Naive thymus-derived CD8-positive, alpha-beta T cell (primary cell): ENCODE measurements around the gene ATRX. TPM values are rescaled to one million over a fixed set of nuclear protein-coding genes. Genes with fewer than 3 reads are reported as not detected.
"Not testable (repeated sequence)": the region's sequence is repeated elsewhere in the genome, so short reads cannot be mapped to it uniquely, and the experiment has no call there.

ENCODE experiments used
- ATAC-seq, 2 donors: fragments of 150-1000 bp; cut with Tn5 transposase in 1 of 2; sonication (Bioruptor Pico), chemical (Tn5 transposase) in 1 of 2; 1 replicate in 1 of 2; 2 replicates in 1 of 2; pipeline ENCODE4 v1.10.0; 2021; ENCODE audit warnings: mild to moderate bottlenecking in 2 of 2, moderate library complexity in 2 of 2
- POLR2A ChIA-PET: fragments of 350-600 bp; sonication (Branson Sonifier 250); formaldehyde crosslinking; loops from one replicate; lab custom pipeline; 2021; ENCODE audit warnings: antibody characterized with exemption; lab: Charles Lee
- DNase-seq, 10 donors: peaks; one replicate each; pipeline versions ENCODE4 v3.0.0 to v3.0.0-alpha.2; 2020 to 2022
- H3K27ac Mint-ChIP-seq, 10 donors: one replicate each; pipeline ENCODE4 v1.8.0; 2020 to 2022; ENCODE audit warnings: mild to moderate bottlenecking in 10 of 10, mixed read lengths in 10 of 10, moderate library complexity in 4 of 10, inconsistent platforms in 1 of 10
- H3K27me3 Mint-ChIP-seq, 5 donors: one replicate each; pipeline ENCODE4 v1.8.0; 2021 to 2022; ENCODE audit warnings: mixed read lengths in 5 of 5
- H3K36me3 Mint-ChIP-seq, 3 donors: one replicate each; pipeline ENCODE4 v1.8.0; 2020 to 2022; ENCODE audit warnings: mixed read lengths in 3 of 3, mild to moderate bottlenecking in 2 of 3, inconsistent platforms in 1 of 3
- H3K4me1 Mint-ChIP-seq, 4 donors: one replicate each; pipeline ENCODE4 v1.8.0; 2021 to 2022; ENCODE audit warnings: mixed read lengths in 4 of 4
- H3K4me3 Mint-ChIP-seq, 10 donors: one replicate each; pipeline ENCODE4 v1.8.0; 2020 to 2022; ENCODE audit warnings: mild to moderate bottlenecking in 10 of 10, mixed read lengths in 10 of 10, moderate library complexity in 6 of 10, inconsistent platforms in 1 of 10
- H3K9me3 Mint-ChIP-seq, 9 donors: one replicate each; pipeline ENCODE4 v1.8.0; 2020 to 2022; ENCODE audit warnings: mixed read lengths in 9 of 9, mild to moderate bottlenecking in 3 of 9, inconsistent platforms in 1 of 9, moderate library complexity in 1 of 9
- polyA plus RNA-seq, 3 donors: library from polyadenylated mRNA; unstranded; fragments of 300-500 nt; fragmentation: Illumina TruSeq; gene quantifications; one replicate each; pipeline ENCODE4 v1.2.3, GENCODE V29; 2021
- total RNA-seq, 8 experiments: library from RNA in 2 of 8; stranded (reverse) in 2 of 8; gene quantifications; one replicate each; pipeline ENCODE4 v1.2.3 and lab custom pipeline; 2021 to 2026

ATRX gene
- total and polyA plus RNA-seq, 5 experiments from 2014 or later, result 33.6 to 126 (median 60.8) TPM

- H3K4me1 Mint-ChIP-seq, result peaks cover 0 to 5% (median 4%) of the 10 kb centered on the region in 4 donors
- H3K9me3 Mint-ChIP-seq, result no peaks in the 10 kb centered on the region
- H3K4me3 Mint-ChIP-seq, result no peak overlapping the region
- H3K27me3 Mint-ChIP-seq, result no peaks in the 10 kb centered on the region
- H3K36me3 Mint-ChIP-seq, result peaks cover 0 to 58% (median 9%) of the 10 kb centered on the region in 3 donors
- no peak for DNase-seq
- POLR2A ChIA-PET, result no interaction called here
- ATAC-seq, result no peak
- peak overlapping the region in 2 of 10 donors; percentile 19 to 63 for H3K27ac Mint-ChIP-seq
These were observed 188.9 kb downstream of the ATRX start for GRCh38 chrX:77597090-77597489.

- POLR2A ChIA-PET, result no interaction called here
- Mint-ChIP-seq H3K9me3 (no peaks in the 10 kb centered on the region), H3K36me3 (peaks cover 0 to 63% (median 11%) of the 10 kb centered on the region in 3 donors), H3K4me1 (peaks cover 0 to 5% (median 3%) of the 10 kb centered on the region in 4 donors), H3K27ac (no peak overlapping the region), H3K4me3 (no peak overlapping the region), H3K27me3 (no peaks in the 10 kb centered on the region)
- ATAC-seq, result no peak
- DNase-seq, result no peak
These were observed 190.2 kb downstream of the ATRX start for GRCh38 chrX:77595848-77596247.

GRCh38 chrX:77572322-77572721, 213.7 kb downstream of the ATRX start:
- no peak for ATAC-seq
- Mint-ChIP-seq H3K27ac (no peak overlapping the region), H3K36me3 (peaks cover 5 to 59% (median 29%) of the 10 kb centered on the region in 3 donors), H3K4me3 (no peak overlapping the region), H3K9me3 (peaks cover 0 to 2% (median 0%) of the 10 kb centered on the region in 9 donors), H3K4me1 (peaks cover 0 to 16% (median 5%) of the 10 kb centered on the region in 4 donors), H3K27me3 (no peaks in the 10 kb centered on the region)
- POLR2A ChIA-PET, result no interaction called here
- DNase-seq, result no peak

- H3K9me3 Mint-ChIP-seq, result peaks cover 0 to 12% (median 0%) of the 10 kb centered on the region in 9 donors
- H3K27ac Mint-ChIP-seq, result no peak overlapping the region
- peaks cover 0 to 12% (median 3%) of the 10 kb centered on the region in 4 donors for H3K4me1 Mint-ChIP-seq
- ATAC-seq, result no peak
- DNase-seq, result no peak
- POLR2A ChIA-PET, result no interaction called here
- H3K36me3 Mint-ChIP-seq, result peaks cover 16 to 54% (median 31%) of the 10 kb centered on the region in 3 donors
- no peaks in the 10 kb centered on the region for H3K27me3 Mint-ChIP-seq
- no peak overlapping the region for H3K4me3 Mint-ChIP-seq
These were observed 220.7 kb downstream of the ATRX start for GRCh38 chrX:77565278-77565677.

GRCh38 chrX:77564823-77565222, 221.2 kb downstream of the ATRX start:
- peaks cover 16 to 50% (median 31%) of the 10 kb centered on the region in 3 donors for H3K36me3 Mint-ChIP-seq
- POLR2A ChIA-PET, result no interaction called here
- peaks cover 0 to 11% (median 2%) of the 10 kb centered on the region in 4 donors for H3K4me1 Mint-ChIP-seq
- no peaks in the 10 kb centered on the region for H3K27me3 Mint-ChIP-seq
- H3K4me3 Mint-ChIP-seq, result no peak overlapping the region
- ATAC-seq, result no peak
- peaks cover 0 to 12% (median 0%) of the 10 kb centered on the region in 9 donors for H3K9me3 Mint-ChIP-seq
- H3K27ac Mint-ChIP-seq, result no peak overlapping the region
- DNase-seq, result no peak

- peaks cover 0 to 3% (median 1%) of the 10 kb centered on the region in 4 donors for H3K4me1 Mint-ChIP-seq
- no peak for DNase-seq
- no peak overlapping the region for H3K27ac Mint-ChIP-seq
- ATAC-seq, result no peak
- POLR2A ChIA-PET, result no interaction called here
- no peak overlapping the region for H3K4me3 Mint-ChIP-seq
- peaks cover 0 to 5% (median 0%) of the 10 kb centered on the region in 9 donors for H3K9me3 Mint-ChIP-seq
- no peaks in the 10 kb centered on the region for H3K27me3 Mint-ChIP-seq
- peaks cover 5 to 34% (median 12%) of the 10 kb centered on the region in 3 donors for H3K36me3 Mint-ChIP-seq
These were observed 224.6 kb downstream of the ATRX start for GRCh38 chrX:77561372-77561771.

- Mint-ChIP-seq H3K27ac (no peak overlapping the region), H3K9me3 (peaks cover 0 to 17% (median 0%) of the 10 kb centered on the region in 9 donors), H3K4me3 (no peak overlapping the region), H3K36me3 (peaks cover 11 to 47% (median 26%) of the 10 kb centered on the region in 3 donors), H3K27me3 (no peaks in the 10 kb centered on the region), H3K4me1 (peaks cover 0 to 3% (median 0%) of the 10 kb centered on the region in 4 donors)
- POLR2A ChIA-PET, result no interaction called here
- ATAC-seq, result no peak
- DNase-seq, result no peak
These were observed 229.7 kb downstream of the ATRX start for GRCh38 chrX:77556276-77556675.

- POLR2A ChIA-PET, result no interaction called here
- peaks cover 18 to 47% (median 34%) of the 10 kb centered on the region in 3 donors for H3K36me3 Mint-ChIP-seq
- H3K4me1 Mint-ChIP-seq, result peaks cover 0 to 2% (median 0%) of the 10 kb centered on the region in 4 donors
- H3K4me3 Mint-ChIP-seq, result no peak overlapping the region
- no peak for DNase-seq
- no peaks in the 10 kb centered on the region for H3K27me3 Mint-ChIP-seq
- no peak overlapping the region for H3K27ac Mint-ChIP-seq
- peaks cover 0 to 26% (median 6%) of the 10 kb centered on the region in 9 donors for H3K9me3 Mint-ChIP-seq
- ATAC-seq, result no peak
These were observed 237.3 kb downstream of the ATRX start for GRCh38 chrX:77548751-77549150.

- POLR2A ChIA-PET, H3K27me3 Mint-ChIP-seq, H3K27ac Mint-ChIP-seq, ATAC-seq, H3K4me3 Mint-ChIP-seq, DNase-seq: not testable (repeated sequence)
- H3K9me3 Mint-ChIP-seq, result peaks cover 0 to 48% (median 12%) of the 10 kb centered on the region in 9 donors
- peaks cover 31 to 57% (median 41%) of the 10 kb centered on the region in 3 donors for H3K36me3 Mint-ChIP-seq
- H3K4me1 Mint-ChIP-seq, result peaks cover 1 to 11% (median 5%) of the 10 kb centered on the region in 4 donors
These were observed 246.2 kb downstream of the ATRX start for GRCh38 chrX:77539778-77540177.

GRCh38 chrX:77531261-77531660, 254.8 kb downstream of the ATRX start:
- ATAC-seq, POLR2A ChIA-PET, H3K27ac Mint-ChIP-seq, H3K27me3 Mint-ChIP-seq, H3K4me3 Mint-ChIP-seq, DNase-seq: not testable (repeated sequence)
- Mint-ChIP-seq H3K36me3 (peaks cover 23 to 56% (median 39%) of the 10 kb centered on the region in 3 donors), H3K9me3 (peaks cover 0 to 36% (median 7%) of the 10 kb centered on the region in 9 donors), H3K4me1 (peaks cover 16 to 24% (median 18%) of the 10 kb centered on the region in 4 donors)

- peaks cover 16 to 24% (median 19%) of the 10 kb centered on the region in 4 donors for H3K4me1 Mint-ChIP-seq
- no peaks in the 10 kb centered on the region for H3K27me3 Mint-ChIP-seq
- POLR2A ChIA-PET, result no interaction called here
- peaks cover 0 to 32% (median 7%) of the 10 kb centered on the region in 9 donors for H3K9me3 Mint-ChIP-seq
- ATAC-seq (no peak), DNase-seq (no peak)
- peaks cover 26 to 53% (median 31%) of the 10 kb centered on the region in 3 donors for H3K36me3 Mint-ChIP-seq
- no peak overlapping the region for H3K27ac Mint-ChIP-seq
- no peak overlapping the region for H3K4me3 Mint-ChIP-seq
These were observed 258.0 kb downstream of the ATRX start for GRCh38 chrX:77528034-77528433.

- DNase-seq, result no peak
- POLR2A ChIA-PET, result no interaction called here
- Mint-ChIP-seq H3K36me3 (peaks cover 27 to 52% (median 30%) of the 10 kb centered on the region in 3 donors), H3K27me3 (no peaks in the 10 kb centered on the region), H3K4me1 (peaks cover 16 to 24% (median 19%) of the 10 kb centered on the region in 4 donors), H3K4me3 (no peak overlapping the region), H3K27ac (peak overlapping the region in 2 of 10 donors; percentile 17 to 82), H3K9me3 (peaks cover 0 to 26% (median 7%) of the 10 kb centered on the region in 9 donors)
- no peak for ATAC-seq
These were observed 258.6 kb downstream of the ATRX start for GRCh38 chrX:77527233-77528001.

- Mint-ChIP-seq H3K9me3 (peaks cover 0 to 9% (median 0%) of the 10 kb centered on the region in 9 donors), H3K27ac (no peak overlapping the region), H3K27me3 (no peaks in the 10 kb centered on the region), H3K4me1 (peaks cover 2 to 22% (median 9%) of the 10 kb centered on the region in 4 donors), H3K4me3 (no peak overlapping the region), H3K36me3 (peaks cover 30 to 76% (median 57%) of the 10 kb centered on the region in 3 donors)
- POLR2A ChIA-PET, result no interaction called here
- ATAC-seq (no peak), DNase-seq (no peak)
These were observed 266.3 kb downstream of the ATRX start for GRCh38 chrX:77519765-77520164.
